ENCODE measurements around the gene MED23. TPM values are rescaled to one million over a fixed set of nuclear protein-coding genes. Genes with fewer than 3 reads are reported as not detected.
A peak's percentile ranks its signal among the peaks of the same experiment; 100 is the strongest.

The MED23 gene
- total and polyA plus RNA-seq, 7 experiments from 2014 or later: 11.1 to 59.1 (median 50.1) TPM

- Mint-ChIP-seq H3K36me3 (peaks cover 0 to 5% (median under 1%) of the 10 kb centered on the region in 5 donors), H3K4me3 (no peak overlapping the region), H3K9me3 (no peaks in the 10 kb centered on the region), H3K4me1 (no peaks in the 10 kb centered on the region), H3K27me3 (peaks cover 0 to 2% (median 0%) of the 10 kb centered on the region in 5 donors), H3K27ac (no peak overlapping the region)
- DNase-seq (no peak), ATAC-seq (peak; percentile 67)
- intact Hi-C loops (cut with micrococcal nuclease): no loop called here
- no peaks in the 10 kb centered on the region for H3K4me1 ChIP-seq (ENCODE audit: control insufficient read depth in 2 of 2, insufficient read depth in 2 of 2, low read length in 2 of 2)
- ChIA-PET CTCF (no interaction called here), POLR2A (no interaction called here)
- H3K4me3 ChIP-seq (ENCODE audit: low read length): no peak overlapping the region
- no peaks in the 10 kb centered on the region for H3K9me3 ChIP-seq (ENCODE audit: control insufficient read depth in 2 of 3, low read length in 3 of 3)
- no peaks in the 10 kb centered on the region for H3K36me3 ChIP-seq (ENCODE audit: control insufficient read depth in 2 of 3, insufficient read depth in 3 of 3, low read length in 3 of 3)
- no peaks in the 10 kb centered on the region for H3K27me3 ChIP-seq (ENCODE audit: control insufficient read depth in 2 of 2, insufficient read depth in 2 of 2, low read length in 2 of 2)
- no peak overlapping the region for H3K27ac ChIP-seq (ENCODE audit: low read depth, low read length)
Measured at GRCh38 chr6:131657630-131658111, 29.6 kb upstream of the MED23 start.

GRCh38 chr6:131657222-131657621 lies 29.2 kb upstream of the MED23 start:
- DNase-seq (no peak), ATAC-seq (no peak)
- Mint-ChIP-seq H3K27me3 (peaks cover 0 to 2% (median 0%) of the 10 kb centered on the region in 5 donors), H3K4me1 (no peaks in the 10 kb centered on the region), H3K27ac (no peak overlapping the region), H3K4me3 (no peak overlapping the region), H3K36me3 (peaks cover 0 to 9% (median 4%) of the 10 kb centered on the region in 5 donors), H3K9me3 (no peaks in the 10 kb centered on the region)
- H3K9me3 ChIP-seq (ENCODE audit: control insufficient read depth in 2 of 3, low read length in 3 of 3): no peaks in the 10 kb centered on the region
- no peak overlapping the region for H3K4me3 ChIP-seq (ENCODE audit: low read length)
- H3K36me3 ChIP-seq (ENCODE audit: control insufficient read depth in 2 of 3, insufficient read depth in 3 of 3, low read length in 3 of 3): no peaks in the 10 kb centered on the region
- H3K27ac ChIP-seq (ENCODE audit: low read depth, low read length): no peak overlapping the region
- no peaks in the 10 kb centered on the region for H3K4me1 ChIP-seq (ENCODE audit: control insufficient read depth in 2 of 2, insufficient read depth in 2 of 2, low read length in 2 of 2)
- ChIA-PET CTCF (interaction anchor here (0.7 kb wide), 1 partner anchor 25 kb away, joined by 5 read pairs; no protein-coding TSS in a partner anchor), POLR2A (no interaction called here)
- H3K27me3 ChIP-seq (ENCODE audit: control insufficient read depth in 2 of 2, insufficient read depth in 2 of 2, low read length in 2 of 2): no peaks in the 10 kb centered on the region
- intact Hi-C loops (cut with micrococcal nuclease): no loop called here

- POLR2A ChIA-PET: no interaction called here
- H3K9me3 ChIP-seq (ENCODE audit: control insufficient read depth in 2 of 3, low read length in 3 of 3): no peaks in the 10 kb centered on the region
- H3K4me1 Mint-ChIP-seq: no peaks in the 10 kb centered on the region
Measured at GRCh38 chr6:131656667-131657066, 28.6 kb upstream of the MED23 start.

GRCh38 chr6:131655951-131656350 lies 27.9 kb upstream of the MED23 start:
- ATAC-seq (no peak), DNase-seq (no peak)
- H3K4me1 Mint-ChIP-seq: no peaks in the 10 kb centered on the region
- H3K36me3 ChIP-seq (ENCODE audit: control insufficient read depth in 2 of 3, insufficient read depth in 3 of 3, low read length in 3 of 3): no peaks in the 10 kb centered on the region
- no peak overlapping the region for H3K27ac ChIP-seq (ENCODE audit: low read depth, low read length)
- no peaks in the 10 kb centered on the region for H3K9me3 Mint-ChIP-seq
- H3K4me3 Mint-ChIP-seq: no peak overlapping the region
- H3K9me3 ChIP-seq (ENCODE audit: control insufficient read depth in 2 of 3, low read length in 3 of 3): no peaks in the 10 kb centered on the region
- POLR2A ChIA-PET: no interaction called here
- CTCF ChIA-PET: no interaction called here
- H3K4me3 ChIP-seq (ENCODE audit: low read length): no peak overlapping the region
- H3K27me3 Mint-ChIP-seq: peaks cover 0 to 2% (median 0%) of the 10 kb centered on the region in 5 donors
- H3K27ac Mint-ChIP-seq: no peak overlapping the region
- H3K36me3 Mint-ChIP-seq: peaks cover 0 to 9% (median 4%) of the 10 kb centered on the region in 5 donors
- H3K4me1 ChIP-seq (ENCODE audit: control insufficient read depth in 2 of 2, insufficient read depth in 2 of 2, low read length in 2 of 2): no peaks in the 10 kb centered on the region
- no peaks in the 10 kb centered on the region for H3K27me3 ChIP-seq (ENCODE audit: control insufficient read depth in 2 of 2, insufficient read depth in 2 of 2, low read length in 2 of 2)
- intact Hi-C loops (cut with micrococcal nuclease): no loop called here

More at GRCh38 chr6:131656667-131657066, 28.6 kb upstream of the MED23 start:
- no peaks in the 10 kb centered on the region for H3K27me3 ChIP-seq (ENCODE audit: control insufficient read depth in 2 of 2, insufficient read depth in 2 of 2, low read length in 2 of 2)
- H3K27me3 Mint-ChIP-seq: peaks cover 0 to 2% (median 0%) of the 10 kb centered on the region in 5 donors
- no peak overlapping the region for H3K4me3 ChIP-seq (ENCODE audit: low read length)
- no peak for ATAC-seq
- no peak for DNase-seq
- H3K36me3 ChIP-seq (ENCODE audit: control insufficient read depth in 2 of 3, insufficient read depth in 3 of 3, low read length in 3 of 3): no peaks in the 10 kb centered on the region
- CTCF ChIA-PET: interaction anchor here (0.7 kb wide), 1 partner anchor 24 kb away, joined by 5 read pairs; no protein-coding TSS in a partner anchor
- intact Hi-C loops (cut with micrococcal nuclease): no loop called here
- no peaks in the 10 kb centered on the region for H3K4me1 ChIP-seq (ENCODE audit: control insufficient read depth in 2 of 2, insufficient read depth in 2 of 2, low read length in 2 of 2)
- no peak overlapping the region for H3K4me3 Mint-ChIP-seq
- no peak overlapping the region for H3K27ac Mint-ChIP-seq
- H3K27ac ChIP-seq (ENCODE audit: low read depth, low read length): no peak overlapping the region
- H3K9me3 Mint-ChIP-seq: no peaks in the 10 kb centered on the region
- peaks cover 0 to 9% (median 4%) of the 10 kb centered on the region in 5 donors for H3K36me3 Mint-ChIP-seq

GRCh38 chr6:131655387-131655786 lies 27.3 kb upstream of the MED23 start:
- no peak for DNase-seq
- no peaks in the 10 kb centered on the region for H3K36me3 ChIP-seq (ENCODE audit: control insufficient read depth in 2 of 3, insufficient read depth in 3 of 3, low read length in 3 of 3)
- Mint-ChIP-seq H3K9me3 (no peaks in the 10 kb centered on the region), H3K27ac (no peak overlapping the region), H3K36me3 (peaks cover 0 to 9% (median 4%) of the 10 kb centered on the region in 5 donors), H3K4me3 (no peak overlapping the region), H3K4me1 (no peaks in the 10 kb centered on the region), H3K27me3 (peaks cover 0 to 2% (median 0%) of the 10 kb centered on the region in 5 donors)
- ChIA-PET CTCF (no interaction called here), POLR2A (no interaction called here)
- no peaks in the 10 kb centered on the region for H3K4me1 ChIP-seq (ENCODE audit: control insufficient read depth in 2 of 2, insufficient read depth in 2 of 2, low read length in 2 of 2)
- intact Hi-C loops (cut with micrococcal nuclease): no loop called here
- no peak overlapping the region for H3K27ac ChIP-seq (ENCODE audit: low read depth, low read length)
- H3K4me3 ChIP-seq (ENCODE audit: low read length): no peak overlapping the region
- ATAC-seq: no peak
- H3K9me3 ChIP-seq (ENCODE audit: control insufficient read depth in 2 of 3, low read length in 3 of 3): no peaks in the 10 kb centered on the region
- H3K27me3 ChIP-seq (ENCODE audit: control insufficient read depth in 2 of 2, insufficient read depth in 2 of 2, low read length in 2 of 2): no peaks in the 10 kb centered on the region

- POLR2A ChIA-PET: no interaction called here
Measured at GRCh38 chr6:131654326-131654725, 26.3 kb upstream of the MED23 start.

GRCh38 chr6:131652472-131652871 lies 24.4 kb upstream of the MED23 start:
- no peak for ATAC-seq
- Mint-ChIP-seq H3K27me3 (peaks cover 0 to 5% (median 0%) of the 10 kb centered on the region in 5 donors), H3K9me3 (no peaks in the 10 kb centered on the region), H3K4me3 (no peak overlapping the region), H3K36me3 (peaks cover 0 to 9% (median 4%) of the 10 kb centered on the region in 5 donors), H3K4me1 (peaks cover 0 to 6% (median 4%) of the 10 kb centered on the region in 7 donors), H3K27ac (no peak overlapping the region)
- no peak for DNase-seq
- ChIA-PET POLR2A (no interaction called here), CTCF (no interaction called here)
- Histone ChIP-seq H3K27ac (ENCODE audit: low read depth, low read length) (no peak overlapping the region), H3K9me3 (ENCODE audit: control insufficient read depth in 2 of 3, low read length in 3 of 3) (no peaks in the 10 kb centered on the region), H3K4me1 (ENCODE audit: control insufficient read depth in 2 of 2, insufficient read depth in 2 of 2, low read length in 2 of 2) (no peaks in the 10 kb centered on the region), H3K36me3 (ENCODE audit: control insufficient read depth in 2 of 3, insufficient read depth in 3 of 3, low read length in 3 of 3) (no peaks in the 10 kb centered on the region), H3K4me3 (ENCODE audit: low read length) (no peak overlapping the region), H3K27me3 (ENCODE audit: control insufficient read depth in 2 of 2, insufficient read depth in 2 of 2, low read length in 2 of 2) (no peaks in the 10 kb centered on the region)
- intact Hi-C loops (cut with micrococcal nuclease): no loop called here

More at GRCh38 chr6:131654326-131654725, 26.3 kb upstream of the MED23 start:
- H3K4me1 ChIP-seq (ENCODE audit: control insufficient read depth in 2 of 2, insufficient read depth in 2 of 2, low read length in 2 of 2): no peaks in the 10 kb centered on the region
- H3K27ac Mint-ChIP-seq: no peak overlapping the region
- no peaks in the 10 kb centered on the region for H3K9me3 Mint-ChIP-seq
- DNase-seq: no peak
- H3K4me3 Mint-ChIP-seq: no peak overlapping the region
- H3K9me3 ChIP-seq (ENCODE audit: control insufficient read depth in 2 of 3, low read length in 3 of 3): no peaks in the 10 kb centered on the region
- peaks cover 0 to 2% (median 0%) of the 10 kb centered on the region in 5 donors for H3K27me3 Mint-ChIP-seq
- H3K36me3 ChIP-seq (ENCODE audit: control insufficient read depth in 2 of 3, insufficient read depth in 3 of 3, low read length in 3 of 3): no peaks in the 10 kb centered on the region
- ATAC-seq: no peak
- H3K27me3 ChIP-seq (ENCODE audit: control insufficient read depth in 2 of 2, insufficient read depth in 2 of 2, low read length in 2 of 2): no peaks in the 10 kb centered on the region
- peaks cover 0 to 9% (median 4%) of the 10 kb centered on the region in 5 donors for H3K36me3 Mint-ChIP-seq
- peaks cover 0 to 6% (median 4%) of the 10 kb centered on the region in 7 donors for H3K4me1 Mint-ChIP-seq
- CTCF ChIA-PET: no interaction called here
- no peak overlapping the region for H3K27ac ChIP-seq (ENCODE audit: low read depth, low read length)
- no peak overlapping the region for H3K4me3 ChIP-seq (ENCODE audit: low read length)
- intact Hi-C loops (cut with micrococcal nuclease): no loop called here

Data from naive thymus-derived CD4-positive, alpha-beta T cell (primary cell).